Measurements from ENCODE around the gene STARD10. TPM values are rescaled to one million over a fixed set of nuclear protein-coding genes. Genes with fewer than 3 reads are reported as not detected.
A peak's percentile ranks its signal among the peaks of the same experiment; 100 is the strongest.

Gene STARD10
- total and polyA plus RNA-seq, 9 of the 15 experiments (the other 6 are each of a cell fraction or from before 2014, with no cell fraction given), result 0.15 to 52.9 (median 32.3) TPM

- TF ChIP-seq TAF9B (IDR thresholded peaks at IDR 0.05; ENCODE audit: partially characterized antibody), result peak; percentile 52
- TF ChIP-seq ZFP36 (IDR thresholded peaks at IDR 0.05; ENCODE audit: low read depth, low read length, partially characterized antibody), result no peak
- no peak for TF ChIP-seq ELF2 (CRISPR knock-in tag; IDR thresholded peaks at IDR 0.05)
- TF ChIP-seq VEZF1 (CRISPR knock-in tag; IDR thresholded peaks at IDR 0.05), result peak; percentile 66
- peak; percentile 63 for TF ChIP-seq ZNF644 (tag; IDR thresholded peaks at IDR 0.05; ENCODE audit: low read depth)
- TF ChIP-seq HMGXB4 (CRISPR knock-in tag; IDR thresholded peaks at IDR 0.05), result peak; percentile 80; the same call in 1 of the 2 replicates
- peak; percentile 8; the same call in 1 of the 2 replicates for TF ChIP-seq MXI1 (IDR thresholded peaks at IDR 0.05; ENCODE audit: low read depth, low read length)
- peak in 1 of 2 experiments; percentile 75; a peak in 2 of 4 replicates for TF ChIP-seq RCOR1 (IDR thresholded peaks at IDR 0.05; ENCODE audit: borderline replicate concordance in 1 of 2, low read depth in 2 of 2, low read length in 2 of 2)
- TF ChIP-seq RAD21 (CRISPR knock-in tag; conservative IDR thresholded peaks at IDR 0.05 in 1 of 2, IDR thresholded peaks at IDR 0.05 in 1 of 2), result peak; percentile 80 to 85
- TF ChIP-seq ZNF280A (IDR thresholded peaks at IDR 0.05; ENCODE audit: low read depth, partially characterized antibody), result no peak
- TF ChIP-seq CXXC5 (CRISPR knock-in tag; IDR thresholded peaks at IDR 0.05), result peak; percentile 77
- peak; percentile 81 for TF ChIP-seq RBFOX2 (IDR thresholded peaks at IDR 0.05; ENCODE audit: low read depth, low read length)
- no peak for TF ChIP-seq SMARCC2 (IDR thresholded peaks at IDR 0.05; ENCODE audit: low read depth)
- peak; percentile 78; the same call in 1 of the 2 replicates for TF ChIP-seq RB1 (IDR thresholded peaks at IDR 0.05; ENCODE audit: low read depth)
- peak; percentile 66; the same call in 1 of the 2 replicates for TF ChIP-seq PHF8 (IDR thresholded peaks at IDR 0.05; ENCODE audit: borderline replicate concordance, low read length)
- peak; percentile 90 for TF ChIP-seq FOXJ2 (tag; IDR thresholded peaks at IDR 0.05)
- TF ChIP-seq CEBPB (tag; IDR thresholded peaks at IDR 0.05), result 0 out of 2 replicates have a peak, but pooled peaks have one; percentile 16
- TF ChIP-seq ARID1B (IDR thresholded peaks at IDR 0.05), result 0 out of 2 replicates have a peak, but pooled peaks have one; percentile 41
These were observed at the start of gene STARD10 (continued) for GRCh38 chr11:72793425-72794367.

Data from K562 (cell line).